HEK293 (cell line): ENCODE results near the gene SLC10A1.

Experiments used
- CTCF ChIA-PET: fragments of 350-600 bp; formaldehyde crosslinking; extraction: SDS; loops from one replicate; lab custom pipeline; 2021; ENCODE audit warnings: antibody characterized with exemption; lab: Yijun Ruan, JAX
- POLR2A ChIA-PET: fragments of 300-600 bp; formaldehyde crosslinking; extraction: SDS; loops from one replicate; lab custom pipeline; 2020; ENCODE audit warnings: antibody characterized with exemption, inconsistent platforms; lab: Yijun Ruan, JAX
- H3K27ac ChIP-seq: fragments of 200-500 bp; sonication (Bioruptor generic); 2 replicates; pipeline ENCODE4 v1.5.1; 2014; ENCODE audit warnings: low read depth, low read length, control low read depth, inconsistent platforms; ENCODE audit errors: extremely low read depth
- H3K36me3 ChIP-seq, 2 experiments: fragments of 200-500 bp in 1 of 2; sonication (Bioruptor generic) in 1 of 2; 1 replicate in 1 of 2; 2 replicates in 1 of 2; pipeline ENCODE4 v1.5.1; 2014 to 2017; ENCODE audit warnings: inconsistent platforms in 2 of 2, low read length in 2 of 2; ENCODE audit not compliant: control insufficient read depth in 2 of 2, insufficient read depth in 1 of 2
- H3K4me1 ChIP-seq: fragments of 200-500 bp; sonication (Bioruptor generic); 2 replicates; pipeline ENCODE4 v1.5.1; 2014; ENCODE audit warnings: mild to moderate bottlenecking, low read length, inconsistent platforms; ENCODE audit not compliant: control insufficient read depth, insufficient read depth
- H3K4me3 ChIP-seq: 2 replicates; pipeline ENCODE4 v1.5.1; 2011; ENCODE audit warnings: low read depth, mild to moderate bottlenecking, control low read depth, low read length, moderate library complexity
- H3K9me3 ChIP-seq: fragments of 200-500 bp; sonication (Bioruptor generic); 2 replicates; pipeline ENCODE4 v1.5.1; 2014; ENCODE audit warnings: low read depth, low read length, inconsistent platforms; ENCODE audit not compliant: control insufficient read depth, insufficient read depth
- HOXD13 ChIP-seq: sonication (generic); formaldehyde crosslinking; IDR thresholded peaks from 2 replicates; pipeline ENCODE4 v1.8.0; 2022; ENCODE audit warnings: missing genetic modification reagents, borderline replicate concordance
- KLF7 ChIP-seq: fragments of 450-650 bp; formaldehyde crosslinking; IDR thresholded peaks from 2 replicates; pipeline ENCODE4 v1.5.1; 2016; ENCODE audit warnings: missing biosample characterization, missing genetic modification characterization, borderline replicate concordance
- PBX3 ChIP-seq: sonication (generic); formaldehyde crosslinking; IDR thresholded peaks from 2 replicates; pipeline ENCODE4 v1.8.1; 2022; ENCODE audit warnings: mild to moderate bottlenecking, moderate library complexity, missing genetic modification reagents
- PRDM10 ChIP-seq: fragments of 450-650 bp; formaldehyde crosslinking; IDR thresholded peaks from 2 replicates; pipeline ENCODE4 v1.5.1; 2016; ENCODE audit warnings: missing biosample characterization, missing genetic modification characterization
- SALL2 ChIP-seq: fragments of 450-650 bp; formaldehyde crosslinking; IDR thresholded peaks from 2 replicates; pipeline ENCODE4 v1.5.0; 2017; ENCODE audit warnings: missing biosample characterization, mild to moderate bottlenecking, missing genetic modification characterization, borderline replicate concordance
- YY1 ChIP-seq: fragments of 450-650 bp; formaldehyde crosslinking; IDR thresholded peaks from 2 replicates; pipeline ENCODE4 v1.5.1; 2018; ENCODE audit warnings: missing biosample characterization, missing genetic modification characterization
- YY2 ChIP-seq: fragments of 450-650 bp; formaldehyde crosslinking; IDR thresholded peaks from 2 replicates; pipeline ENCODE4 v1.5.1; 2016; ENCODE audit warnings: missing biosample characterization, missing genetic modification characterization
- ZBTB21 ChIP-seq: fragments of 450-650 bp; formaldehyde crosslinking; IDR thresholded peaks from 2 replicates; pipeline ENCODE4 v1.5.1; 2017; ENCODE audit warnings: missing biosample characterization, missing genetic modification characterization
- ZBTB6 ChIP-seq: fragments of 450-650 bp; formaldehyde crosslinking; IDR thresholded peaks from 2 replicates; pipeline ENCODE4 v1.5.1; 2017; ENCODE audit warnings: missing biosample characterization, missing genetic modification characterization
- ZFHX2 ChIP-seq: fragments of 450-650 bp; formaldehyde crosslinking; conservative IDR thresholded peaks from 2 replicates; pipeline ENCODE4 v1.5.1; 2016; ENCODE audit warnings: missing biosample characterization, missing genetic modification characterization
- ZNF148 ChIP-seq: fragments of 450-650 bp; formaldehyde crosslinking; IDR thresholded peaks from 2 replicates; pipeline ENCODE4 v1.5.0; 2017; ENCODE audit warnings: missing biosample characterization, missing genetic modification characterization, borderline replicate concordance
- ZNF16 ChIP-seq: fragments of 450-650 bp; formaldehyde crosslinking; IDR thresholded peaks from 2 replicates; pipeline ENCODE4 v1.5.1; 2016; ENCODE audit warnings: low read depth, missing biosample characterization, missing genetic modification characterization
- ZNF184 ChIP-seq: fragments of 450-650 bp; IDR thresholded peaks from 2 replicates; pipeline ENCODE4 v1.5.1; 2018; ENCODE audit warnings: missing biosample characterization, mild to moderate bottlenecking, missing genetic modification characterization
- ZNF19 ChIP-seq: fragments of 450-650 bp; formaldehyde crosslinking; IDR thresholded peaks from 2 replicates; pipeline ENCODE4; 2016; ENCODE audit warnings: missing biosample characterization, missing genetic modification characterization, low read depth
- ZNF24 ChIP-seq: fragments of 450-650 bp; formaldehyde crosslinking; IDR thresholded peaks from 2 replicates; pipeline ENCODE4 v1.5.1; 2016; ENCODE audit warnings: missing biosample characterization, missing genetic modification characterization
- ZNF311 ChIP-seq: fragments of 450-650 bp; formaldehyde crosslinking; IDR thresholded peaks from 2 replicates; pipeline ENCODE4 v1.5.1; 2017; ENCODE audit warnings: missing biosample characterization, missing genetic modification characterization, borderline replicate concordance
- ZNF391 ChIP-seq: fragments of 450-650 bp; formaldehyde crosslinking; IDR thresholded peaks from 2 replicates; pipeline ENCODE4 v1.5.1; 2016; ENCODE audit warnings: low read depth, missing biosample characterization, missing genetic modification characterization, borderline replicate concordance
- ZNF510 ChIP-seq: fragments of 450-650 bp; formaldehyde crosslinking; IDR thresholded peaks from 2 replicates; pipeline ENCODE4 v1.5.1; 2018; ENCODE audit warnings: mild to moderate bottlenecking, missing genetic modification characterization, missing biosample characterization; ENCODE audit not compliant: insufficient replicate concordance
- ZNF513 ChIP-seq: fragments of 450-650 bp; IDR thresholded peaks from 2 replicates; pipeline ENCODE4 v1.5.1; 2018; ENCODE audit warnings: missing biosample characterization, missing genetic modification characterization
- ZNF521 ChIP-seq: fragments of 450-650 bp; formaldehyde crosslinking; IDR thresholded peaks from 2 replicates; pipeline ENCODE4 v1.5.1; 2017; ENCODE audit warnings: missing biosample characterization, mild to moderate bottlenecking, missing genetic modification characterization
- ZNF548 ChIP-seq: fragments of 450-650 bp; formaldehyde crosslinking; IDR thresholded peaks from 2 replicates; pipeline ENCODE4 v1.5.1; 2016; ENCODE audit warnings: missing biosample characterization, missing genetic modification characterization
- ZNF629 ChIP-seq: fragments of 450-650 bp; formaldehyde crosslinking; IDR thresholded peaks from 2 replicates; pipeline ENCODE4 v1.5.1; 2017; ENCODE audit warnings: missing biosample characterization, missing genetic modification characterization
- ZNF645 ChIP-seq: fragments of 450-650 bp; formaldehyde crosslinking; IDR thresholded peaks from 2 replicates; pipeline ENCODE4; 2016; ENCODE audit warnings: missing biosample characterization, missing genetic modification characterization
- ZNF660 ChIP-seq: fragments of 450-650 bp; IDR thresholded peaks from 2 replicates; pipeline ENCODE4 v1.5.1; 2018; ENCODE audit warnings: missing biosample characterization, mild to moderate bottlenecking, missing genetic modification characterization
- ZNF830 ChIP-seq: fragments of 450-650 bp; IDR thresholded peaks from 2 replicates; pipeline ENCODE4 v1.5.0; 2018; ENCODE audit warnings: missing biosample characterization, missing genetic modification characterization, low read depth, mild to moderate bottlenecking, moderate library complexity
- ZNF843 ChIP-seq: fragments of 450-650 bp; formaldehyde crosslinking; IDR thresholded peaks from 2 replicates; pipeline ENCODE4 v1.5.1; 2016; ENCODE audit warnings: missing biosample characterization, missing genetic modification characterization

The SLC10A1 gene

GRCh38 chr14:69756298-69756697 lies 40.7 kb downstream of the SLC10A1 start:
- H3K36me3 ChIP-seq, result no peaks in the 10 kb centered on the region
- TF ChIP-seq ZFHX2 (no peak), ZBTB6 (tag by site-specific recombination) (no peak), ZNF830 (tag by site-specific recombination) (no peak), ZNF513 (tag by site-specific recombination) (no peak), ZNF16 (tag by site-specific recombination) (no peak), ZNF24 (tag by site-specific recombination) (no peak), ZNF521 (tag by site-specific recombination) (no peak), ZNF311 (no peak), ZBTB21 (tag by site-specific recombination) (no peak), ZNF19 (no peak), PRDM10 (no peak), ZNF843 (tag by site-specific recombination) (no peak), HOXD13 (CRISPR knock-in tag) (no peak), ZNF629 (tag by site-specific recombination) (no peak), PBX3 (CRISPR knock-in tag) (no peak), SALL2 (tag by site-specific recombination) (no peak)
- no peaks in the 10 kb centered on the region for H3K9me3 ChIP-seq
- H3K27ac ChIP-seq, result no peak overlapping the region
- ChIA-PET POLR2A (interaction anchor here (2.5 kb wide), 1 partner anchor 10 kb away, joined by 9 read pairs; the partner anchor contains the start of gene SRSF5), CTCF (no interaction called here)
- no peaks in the 10 kb centered on the region for H3K4me1 ChIP-seq
- no peak overlapping the region for H3K4me3 ChIP-seq

GRCh38 chr14:69755784-69756183 lies 41.3 kb downstream of the SLC10A1 start:
- Histone ChIP-seq H3K9me3 (no peaks in the 10 kb centered on the region), H3K4me1 (no peaks in the 10 kb centered on the region), H3K36me3 (no peaks in the 10 kb centered on the region), H3K27ac (no peak overlapping the region), H3K4me3 (no peak overlapping the region)
- ChIA-PET POLR2A (interaction anchor here (0.6 to 0.9 kb wide), 2 partner anchors 9 to 11 kb away, joined by 3 to 4 read pairs; partner anchors contain the start of gene SRSF5), CTCF (no interaction called here)
- TF ChIP-seq ZNF645, result no peak
- TF ChIP-seq ZNF548 (tag by site-specific recombination), result no peak
- no peak for TF ChIP-seq ZNF148 (tag by site-specific recombination)
- TF ChIP-seq YY1 (tag by site-specific recombination), result no peak
- no peak for TF ChIP-seq ZNF391
- no peak for TF ChIP-seq ZNF660 (tag by site-specific recombination)
- TF ChIP-seq ZNF184 (tag by site-specific recombination), result no peak
- no peak for TF ChIP-seq ZNF510 (tag by site-specific recombination)
- TF ChIP-seq YY2 (tag by site-specific recombination), result no peak
- TF ChIP-seq KLF7 (tag by site-specific recombination), result no peak
